ENCODE results near the gene ZNF506.

- TF ChIP-seq CTCF (IDR thresholded peaks at IDR 0.05) (no peak), POLR2A (IDR thresholded peaks at IDR 0.05) (no peak)
Measured at GRCh38 chr19:19788015-19788414, 33.5 kb downstream of the ZNF506 start.
